Mucosa of descending colon (tissue), 3 donors: ENCODE measurements around the gene HECTD4. TPM values are rescaled to one million over a fixed set of nuclear protein-coding genes. Genes with fewer than 3 reads are reported as not detected.
"Not testable (repeated sequence)": the region's sequence is repeated elsewhere in the genome, so short reads cannot be mapped to it uniquely, and the experiment has no call there.

Experiments
- ATAC-seq: fragments of 200-7000 bp; cut with Tn5 transposase; one replicate; pipeline ENCODE4 v1.9.1; 2020; ENCODE audit warnings: mild to moderate bottlenecking, moderate library complexity
- DNase-seq, 3 donors: peaks; one replicate each; pipeline ENCODE4 v3.0.0-alpha.2; 2020
- H3K36me3 ChIP-seq: fragments of 200-600 bp; one replicate; pipeline ENCODE4 v1.8.0; 2021; ENCODE audit warnings: low read depth, mild to moderate bottlenecking
- H3K4me1 ChIP-seq: fragments of 200-600 bp; one replicate; pipeline ENCODE4 v1.8.0; 2021; ENCODE audit warnings: low read depth, mild to moderate bottlenecking
- H3K4me3 ChIP-seq: fragments of 200-600 bp; one replicate; pipeline ENCODE4 v1.8.0; 2021; ENCODE audit warnings: mild to moderate bottlenecking
- H3K9me3 ChIP-seq: fragments of 200-600 bp; one replicate; pipeline ENCODE4 v1.8.0; 2021; ENCODE audit warnings: mild to moderate bottlenecking
- CTCF ChIP-seq: fragments of 200-600 bp; IDR thresholded peaks from one replicate; pipeline ENCODE4 v1.8.0; 2022; ENCODE audit warnings: antibody characterized with exemption, mild to moderate bottlenecking
- intact Hi-C, 2 donors: fragments of 100-400 bp; cut with DNase I in 1 of 2; cut with micrococcal nuclease in 1 of 2; formaldehyde crosslinking; loops; one replicate each; pipeline versions ENCODE4 v1.11.0 to v1.11.1; 2022; cut with DNase I, micrococcal nuclease
- total RNA-seq, 3 donors: library from RNA; stranded (reverse); fragmentation: NEBNext Ultra II Directional in 2 of 3; extraction: Animal tissue kit (Norgen Biotek cat#: 25700) in 2 of 3; gene quantifications; one replicate each; pipeline versions ENCODE4 v1.2.1 to v1.2.4, GENCODE V29; 2021 to 2023
- donor health status: DM: no; HTN: no; CAD: no; lungs with moderate emphysema.
- donor health status: DM: no; HTN: no; CAD: no.
- donor health status: DM: no; HTN: yes; CAD: no.

The HECTD4 gene
- total RNA-seq, 3 donors from 2014 or later: 57.0 to 75.5 (median 59.7) TPM

DNA sequence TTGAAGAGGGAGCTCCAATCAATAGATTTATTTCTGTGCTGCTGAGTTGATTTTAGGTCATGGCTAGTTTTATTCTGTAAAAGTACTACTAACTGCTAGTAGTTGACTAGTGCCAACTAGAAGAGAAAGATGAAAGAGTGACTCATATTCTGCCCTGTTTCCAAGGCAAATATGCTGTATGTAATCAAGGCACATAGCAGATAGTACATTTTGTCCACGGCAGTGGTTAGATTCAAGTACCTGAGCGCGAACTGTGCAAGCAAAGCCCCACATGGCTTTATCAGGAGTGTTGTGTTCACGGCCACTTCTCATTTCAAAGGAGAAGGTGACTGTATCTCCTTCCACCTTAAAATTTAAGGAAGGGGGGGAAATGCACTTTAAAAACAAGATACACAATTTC lies 130.0 kb downstream of the HECTD4 start:
- intact Hi-C loops: no loop called here
- ATAC-seq: no peak
- DNase-seq: no peak
- peaks cover 6% of the 10 kb centered on the region for H3K36me3 ChIP-seq
- H3K9me3 ChIP-seq: no peaks in the 10 kb centered on the region
- no peak overlapping the region for H3K4me3 ChIP-seq
- TF ChIP-seq CTCF: no peak
- H3K4me1 ChIP-seq: no peaks in the 10 kb centered on the region

GRCh38 chr12:112244902-112245301 lies 137.3 kb downstream of the HECTD4 start:
- intact Hi-C loops, H3K9me3 ChIP-seq, H3K36me3 ChIP-seq, H3K4me3 ChIP-seq, ATAC-seq, H3K4me1 ChIP-seq, DNase-seq: not testable (repeated sequence)

DNA sequence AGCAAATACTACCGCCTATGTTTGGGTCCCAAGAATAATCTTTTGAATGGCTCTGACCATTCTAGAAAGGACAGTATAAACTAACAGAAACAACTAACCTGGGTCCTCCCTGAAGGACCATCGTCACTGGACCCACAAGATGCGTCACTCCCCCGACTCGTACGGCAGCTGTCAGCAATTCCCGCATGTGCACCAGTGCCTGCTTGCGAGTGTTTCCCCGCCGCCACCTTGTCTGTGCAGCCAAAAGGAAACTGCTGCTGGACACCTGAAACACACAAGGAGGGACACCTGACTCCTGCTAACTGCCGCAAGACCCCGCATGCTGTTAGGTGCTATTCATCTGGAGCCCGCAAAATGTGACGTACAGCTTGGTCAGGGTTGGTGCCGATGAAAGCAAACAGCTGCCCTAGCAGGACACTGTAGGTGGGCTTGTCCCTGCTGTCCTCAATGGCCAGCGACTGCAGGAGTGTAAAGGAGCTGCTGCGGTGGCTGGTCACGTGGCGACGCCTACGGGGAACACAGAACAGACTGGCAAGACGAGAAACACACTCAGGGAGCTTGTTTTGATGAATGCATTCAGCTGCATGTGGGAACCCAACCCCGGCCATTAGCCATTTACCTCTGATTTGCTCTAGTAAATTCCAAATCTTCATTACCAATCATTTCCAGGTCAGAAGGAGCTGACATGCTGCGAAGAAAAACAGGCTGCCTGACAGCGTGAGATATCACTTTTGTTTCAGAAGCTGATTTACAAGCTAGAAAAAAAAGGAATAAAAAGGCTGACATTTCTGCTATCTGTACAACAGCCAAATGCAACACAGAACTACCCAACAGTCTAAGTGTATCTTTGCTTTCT lies 138.7 kb downstream of the HECTD4 start:
- DNase-seq (no peak), ATAC-seq (no peak)
- TF ChIP-seq CTCF: no peak
- Histone ChIP-seq H3K36me3 (peaks cover 15% of the 10 kb centered on the region), H3K4me1 (no peaks in the 10 kb centered on the region), H3K4me3 (no peak overlapping the region), H3K9me3 (no peaks in the 10 kb centered on the region)
- intact Hi-C loops: no loop called here

DNA sequence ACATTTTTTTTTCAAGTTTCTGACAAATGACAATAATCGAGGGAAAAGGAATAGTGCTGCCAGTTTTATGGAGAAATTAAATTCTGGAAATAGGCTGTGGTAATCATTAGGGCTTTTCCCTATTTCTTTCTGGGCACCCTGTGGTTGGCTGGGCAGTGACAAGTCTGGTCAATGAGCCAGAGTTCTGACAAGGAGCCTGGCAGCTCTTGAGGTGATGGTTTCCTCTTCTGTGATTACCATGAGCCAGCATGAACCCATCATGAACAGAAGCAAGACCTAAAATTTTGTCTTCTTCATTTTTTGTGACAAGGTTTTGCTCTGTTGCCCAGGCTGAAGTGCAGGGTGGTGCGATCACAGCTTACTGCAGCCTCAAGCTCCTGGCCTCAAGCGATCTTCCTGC lies 141.1 kb downstream of the HECTD4 start:
- intact Hi-C loops: no loop called here
- H3K4me3 ChIP-seq: no peak overlapping the region
- no peaks in the 10 kb centered on the region for H3K9me3 ChIP-seq
- DNase-seq: no peak
- no peak for TF ChIP-seq CTCF
- H3K36me3 ChIP-seq: peaks cover 15% of the 10 kb centered on the region
- H3K4me1 ChIP-seq: no peaks in the 10 kb centered on the region
- no peak for ATAC-seq

GRCh38 chr12:112239881-112240280 lies 142.3 kb downstream of the HECTD4 start:
- no peaks in the 10 kb centered on the region for H3K9me3 ChIP-seq
- TF ChIP-seq CTCF: no peak
- DNase-seq: no peak
- peaks cover 19% of the 10 kb centered on the region for H3K36me3 ChIP-seq
- ATAC-seq: no peak
- H3K4me3 ChIP-seq: no peak overlapping the region
- H3K4me1 ChIP-seq: no peaks in the 10 kb centered on the region
- intact Hi-C loops: no loop called here

GRCh38 chr12:112239020-112239419 lies 143.2 kb downstream of the HECTD4 start:
- DNase-seq (no peak), ATAC-seq (no peak)
- H3K9me3 ChIP-seq: no peaks in the 10 kb centered on the region
- intact Hi-C loops: no loop called here
- no peaks in the 10 kb centered on the region for H3K4me1 ChIP-seq
- no peak for TF ChIP-seq CTCF
- H3K36me3 ChIP-seq: peaks cover 19% of the 10 kb centered on the region
- H3K4me3 ChIP-seq: no peak overlapping the region
